RPMI8226 (cell line): ENCODE data around the gene SGCD.

Experiments used
- DNase-seq: peaks from one replicate; pipeline ENCODE4 v3.0.0-alpha.2; 2015

Gene SGCD

DNA sequence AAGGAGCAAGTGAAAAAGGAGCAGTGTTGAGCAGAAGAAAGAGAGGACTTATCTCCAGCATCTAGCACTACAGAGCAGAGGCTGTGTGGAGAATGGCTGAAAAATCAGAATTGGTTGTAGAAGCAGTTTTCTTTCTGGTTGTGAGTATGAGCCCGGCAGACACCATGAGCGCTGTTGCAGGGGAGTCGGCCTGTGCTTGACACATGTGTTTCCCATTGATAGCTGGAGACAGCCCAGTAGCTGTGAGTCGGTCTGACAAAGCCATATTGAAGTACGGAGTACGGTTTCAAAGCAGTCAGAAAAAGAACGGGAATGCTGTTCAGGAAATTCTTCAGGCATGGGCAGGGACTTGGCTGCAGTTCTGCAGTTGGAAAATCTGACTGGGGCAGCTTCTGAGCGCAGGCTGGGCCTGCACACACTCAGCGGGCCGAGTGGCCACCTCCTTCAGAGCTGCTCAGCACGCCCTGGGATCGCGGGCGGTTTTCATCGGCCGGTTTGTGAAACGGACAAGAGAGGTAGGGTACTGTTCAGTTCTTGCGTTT, at the start of gene SGCD:
Gene SGCD (plus strand): TSS at position 447 of the 542 bp plus-strand sequence.
- DNase-seq, result no peak

GRCh38 chr5:156277290-156277689, 49.7 kb upstream of the SGCD start:
- no peak for DNase-seq

DNA sequence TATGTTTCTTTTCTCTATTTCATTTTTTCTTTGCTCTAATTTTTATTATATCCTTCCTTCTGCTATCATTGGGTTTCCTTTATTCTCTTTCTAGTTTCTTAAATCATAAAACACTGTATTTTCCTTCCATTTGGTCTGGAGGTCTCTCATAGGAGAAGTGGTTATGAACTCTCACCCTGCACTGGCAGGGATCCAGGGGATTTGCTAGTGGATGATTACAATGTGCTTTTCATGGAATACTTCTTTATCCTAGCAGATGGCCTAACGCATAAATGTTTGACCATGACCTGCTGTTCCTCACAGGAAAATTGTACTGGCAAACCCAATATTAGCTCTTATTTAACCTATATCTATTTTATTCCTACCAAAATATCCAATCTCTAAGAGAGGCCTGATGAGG, 31.5 kb upstream of the SGCD start:
- no peak for DNase-seq

- DNase-seq, result no peak
These were observed 16.8 kb upstream of the SGCD start for GRCh38 chr5:156310115-156310514.

GRCh38 chr5:156312897-156313694, 13.9 kb upstream of the SGCD start:
- DNase-seq, result no peak

GRCh38 chr5:156314416-156314815, 12.5 kb upstream of the SGCD start:
- DNase-seq, result no peak

DNA sequence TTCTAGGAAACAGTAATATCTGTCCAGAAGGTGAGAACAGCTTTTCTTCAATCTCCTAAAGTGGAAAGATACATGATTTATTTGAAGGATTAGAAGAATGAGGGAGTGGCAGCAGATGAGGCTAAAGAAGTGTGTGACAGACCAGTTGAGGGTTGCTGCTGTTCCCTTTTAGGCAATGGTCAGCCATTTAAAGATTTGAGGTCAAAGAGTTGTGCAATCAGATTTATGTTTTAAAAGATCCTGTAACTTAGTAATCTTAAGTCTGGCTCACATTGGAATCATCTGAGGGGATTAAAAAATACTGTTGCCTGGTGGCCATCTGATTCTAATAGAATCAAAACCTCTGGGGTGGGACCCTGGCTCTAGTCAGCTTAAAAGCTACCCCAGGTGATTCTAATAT, 4.3 kb upstream of the SGCD start:
- no peak for DNase-seq

GRCh38 chr5:156327296-156327695, 332 bp downstream of the SGCD start:
- no peak for DNase-seq

DNA sequence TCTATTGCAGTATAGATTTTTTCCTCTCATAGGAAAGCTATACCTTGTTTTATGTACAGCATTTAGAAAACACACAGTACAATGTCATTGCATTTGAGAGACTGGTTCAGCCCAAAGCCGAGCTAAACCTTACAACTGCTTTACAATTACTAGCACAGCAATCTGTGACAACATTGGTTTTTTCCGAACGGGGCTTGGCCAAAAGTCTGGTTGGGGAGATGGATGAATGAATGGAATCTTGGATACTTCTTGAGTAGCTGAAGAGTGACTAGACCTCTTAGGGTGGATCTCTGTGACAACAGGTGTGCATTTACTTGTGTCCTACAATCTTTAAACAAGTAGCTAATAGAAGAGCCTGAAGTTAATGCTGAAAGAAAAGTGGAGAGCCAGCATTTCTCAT, 1.2 kb downstream of the SGCD start:
- no peak for DNase-seq

DNA sequence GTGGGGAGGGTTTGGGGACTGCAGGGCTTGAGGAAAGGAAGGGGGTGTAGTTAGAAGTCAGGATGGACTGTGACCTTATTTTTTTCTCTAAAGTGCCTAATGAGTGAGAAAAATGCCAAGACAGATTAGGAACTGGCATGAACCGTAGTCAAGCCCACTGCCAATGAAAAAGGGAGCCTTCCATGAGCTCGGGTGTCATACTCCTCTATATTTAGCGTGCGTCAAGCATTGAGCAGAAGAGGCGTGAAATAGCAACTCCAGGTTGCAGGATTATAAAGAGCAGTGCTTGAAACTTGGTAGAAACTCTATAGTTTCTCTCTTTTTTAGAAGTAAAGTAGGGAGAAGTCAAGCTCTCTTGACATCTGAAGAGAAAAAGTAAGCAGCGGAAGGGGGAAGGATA, 1.8 kb downstream of the SGCD start:
- no peak for DNase-seq

- DNase-seq, result no peak
These were observed 2.2 kb downstream of the SGCD start for GRCh38 chr5:156329171-156329611.

- DNase-seq, result no peak
These were observed 3.3 kb downstream of the SGCD start for GRCh38 chr5:156330141-156330870.

DNA sequence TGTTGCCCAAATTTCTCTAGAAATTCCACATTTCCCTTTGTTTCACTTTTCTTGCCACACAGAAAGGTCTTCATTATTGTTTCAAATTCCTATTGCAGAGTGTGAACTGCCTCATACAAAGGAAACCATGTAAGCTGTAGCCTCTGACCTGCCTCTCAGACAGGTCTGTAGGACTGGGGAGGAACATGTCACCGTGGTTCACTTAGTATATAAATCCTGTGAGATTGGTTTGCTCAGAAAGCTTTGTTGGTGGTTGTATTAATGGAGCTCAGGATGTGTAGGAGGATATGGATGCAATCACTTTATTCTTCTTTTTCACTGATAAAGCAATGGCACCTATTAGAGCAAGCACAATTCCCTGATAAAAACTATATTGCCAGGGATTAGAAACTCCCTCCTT, 4.2 kb downstream of the SGCD start:
- DNase-seq, result no peak

GRCh38 chr5:156331845-156332244, 4.9 kb downstream of the SGCD start:
- no peak for DNase-seq

GRCh38 chr5:156332245-156332644, 5.3 kb downstream of the SGCD start:
- no peak for DNase-seq

DNA sequence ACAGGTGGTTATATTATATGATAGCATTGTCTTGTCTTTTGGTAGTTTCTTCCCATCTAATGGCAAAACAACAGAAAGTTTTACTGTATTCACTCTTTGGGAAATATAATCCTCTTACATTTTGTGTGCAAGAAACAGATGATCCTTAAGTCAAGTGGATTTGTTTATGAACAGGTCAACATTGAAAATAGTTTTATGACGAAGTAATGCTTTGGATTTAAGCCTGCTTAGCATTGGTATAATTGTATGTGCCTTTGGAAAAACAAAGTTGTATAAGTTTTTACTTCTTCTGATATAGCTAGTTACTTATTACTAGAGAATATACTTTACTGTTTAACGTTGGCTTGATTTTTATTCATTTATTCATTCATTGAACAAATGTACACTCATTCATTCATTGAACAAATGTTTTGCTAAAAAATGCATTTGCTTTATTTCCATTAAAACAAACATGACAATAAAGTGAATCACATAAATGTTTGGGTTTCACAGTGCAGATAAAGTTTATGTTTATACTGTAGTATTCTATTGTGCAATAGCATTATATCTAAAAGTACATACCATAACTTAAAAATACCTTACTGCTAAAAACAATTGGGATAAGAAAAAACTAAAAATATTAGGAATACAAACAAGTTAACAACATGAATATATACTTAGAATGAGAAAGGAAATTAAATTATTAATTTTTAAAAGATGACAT, 12.3 kb downstream of the SGCD start:
- DNase-seq, result no peak

GRCh38 chr5:156340893-156341292, 13.9 kb downstream of the SGCD start:
- no peak for DNase-seq

DNA sequence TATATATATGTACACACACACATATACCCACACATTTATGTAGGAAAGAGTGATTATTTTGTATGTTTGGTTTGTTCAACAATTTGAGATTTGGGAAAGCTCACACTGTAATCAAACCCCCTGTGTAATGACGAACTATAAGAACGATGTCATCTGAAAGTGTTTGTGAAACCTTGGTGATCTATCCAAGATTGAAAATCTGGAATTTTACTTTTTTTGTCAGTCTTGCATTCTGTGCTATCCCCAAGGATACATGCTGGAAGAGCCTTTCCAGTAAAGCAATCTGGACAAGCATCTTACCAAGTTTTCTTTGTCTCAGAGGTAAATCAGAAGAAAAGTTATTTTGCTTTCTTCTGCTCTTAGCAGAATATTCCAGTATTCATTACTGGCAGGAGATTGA, 23.3 kb downstream of the SGCD start:
- DNase-seq, result no peak

GRCh38 chr5:156351423-156351822, 24.5 kb downstream of the SGCD start:
- DNase-seq, result no peak

DNA sequence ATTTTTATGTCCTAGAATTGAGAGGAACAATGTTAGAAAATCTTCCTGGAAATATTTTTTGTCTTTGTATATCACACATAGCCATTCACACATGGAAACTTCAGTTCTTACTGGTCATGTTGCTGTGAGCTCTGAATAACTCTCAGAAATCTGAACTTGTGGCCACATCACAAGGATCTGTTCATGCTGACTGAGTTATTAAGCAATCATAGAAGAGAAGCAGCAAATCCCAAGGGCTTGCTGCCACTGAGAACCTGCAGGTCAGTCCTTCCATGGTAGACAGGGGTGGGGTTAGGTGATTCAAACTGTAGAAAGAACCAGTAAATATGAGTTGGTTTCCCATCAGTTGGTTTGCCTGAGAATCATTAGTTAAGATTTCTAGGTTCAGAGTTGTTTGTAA, 27.6 kb downstream of the SGCD start:
- no peak for DNase-seq

DNA sequence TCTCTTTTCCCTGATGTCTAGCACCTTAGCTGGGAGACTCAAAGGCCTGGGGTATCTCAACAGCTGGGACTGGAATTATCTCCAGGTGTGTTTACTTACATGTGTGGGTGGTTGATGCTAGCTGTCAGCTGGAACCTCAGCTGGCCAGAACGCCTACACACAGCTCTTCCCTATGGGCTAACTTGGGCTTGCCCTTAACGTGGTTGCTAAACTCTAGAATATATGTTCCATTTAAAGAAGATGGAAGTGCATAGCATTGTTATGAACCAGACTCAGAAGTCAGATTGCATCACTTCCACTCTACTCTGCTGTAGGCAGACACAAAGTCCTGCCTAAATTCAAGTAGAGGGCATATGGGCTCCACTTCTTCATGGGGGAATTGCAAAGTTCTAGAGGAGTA, 29.3 kb downstream of the SGCD start:
- DNase-seq, result no peak

- no peak for DNase-seq
These were observed 32.5 kb downstream of the SGCD start for GRCh38 chr5:156359476-156359875.

- DNase-seq, result no peak
These were observed 34.6 kb downstream of the SGCD start for GRCh38 chr5:156361436-156362109.
